GM21786 (cell line): ENCODE measurements around the gene ARL6.

Source experiments
- ATAC-seq: cut with Tn5 transposase; IDR thresholded peaks from one replicate; pipeline ENCODE4 v1.9.1; 2021; ENCODE audit not compliant: unreplicated experiment

ARL6 gene, protein sequence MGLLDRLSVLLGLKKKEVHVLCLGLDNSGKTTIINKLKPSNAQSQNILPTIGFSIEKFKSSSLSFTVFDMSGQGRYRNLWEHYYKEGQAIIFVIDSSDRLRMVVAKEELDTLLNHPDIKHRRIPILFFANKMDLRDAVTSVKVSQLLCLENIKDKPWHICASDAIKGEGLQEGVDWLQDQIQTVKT

GRCh38 chr3:97764407-97765238, at the start of gene ARL6:
ARL6 (plus strand) TSS chr3:97764758; CDS start chr3:97768108, 3,350 bp downstream.
- ATAC-seq, result peak; percentile 96

DNA sequence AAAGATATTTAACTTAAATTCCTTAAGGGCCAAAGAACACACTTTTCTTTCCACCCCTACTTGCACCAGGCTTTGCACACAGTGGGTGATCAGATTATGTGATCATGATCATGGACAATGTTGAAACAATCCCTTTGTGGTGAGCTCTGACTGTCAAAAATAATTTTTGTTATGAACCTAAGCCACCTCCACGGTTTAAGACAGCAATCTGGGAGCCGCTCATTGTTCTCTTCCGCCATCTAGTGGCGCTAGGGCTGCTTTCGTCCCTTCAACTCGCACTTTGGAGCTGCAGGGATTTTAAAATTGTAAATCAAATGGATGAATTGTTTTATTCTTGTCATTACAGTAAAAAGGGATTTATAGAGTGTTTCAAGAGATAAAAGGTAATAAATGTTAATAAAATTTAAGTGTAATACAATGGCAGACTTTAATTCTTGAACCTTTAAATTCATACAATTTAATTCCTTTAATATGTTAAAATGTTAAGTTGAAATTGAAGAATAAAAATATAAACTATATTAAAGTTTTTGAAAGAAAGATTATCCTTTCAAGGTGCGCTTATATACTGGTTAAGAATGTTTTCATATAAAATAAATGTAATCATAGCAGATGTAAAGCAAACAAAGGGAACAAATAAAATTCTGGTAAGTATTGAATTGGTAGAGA, 45.3 kb upstream of the ARL6 start:
- peak; percentile 88 for ATAC-seq

GRCh38 chr3:97720417-97720816, 44.1 kb upstream of the ARL6 start:
- no peak for ATAC-seq

- no peak for ATAC-seq
Measured at GRCh38 chr3:97721446-97721845, 43.1 kb upstream of the ARL6 start.

DNA sequence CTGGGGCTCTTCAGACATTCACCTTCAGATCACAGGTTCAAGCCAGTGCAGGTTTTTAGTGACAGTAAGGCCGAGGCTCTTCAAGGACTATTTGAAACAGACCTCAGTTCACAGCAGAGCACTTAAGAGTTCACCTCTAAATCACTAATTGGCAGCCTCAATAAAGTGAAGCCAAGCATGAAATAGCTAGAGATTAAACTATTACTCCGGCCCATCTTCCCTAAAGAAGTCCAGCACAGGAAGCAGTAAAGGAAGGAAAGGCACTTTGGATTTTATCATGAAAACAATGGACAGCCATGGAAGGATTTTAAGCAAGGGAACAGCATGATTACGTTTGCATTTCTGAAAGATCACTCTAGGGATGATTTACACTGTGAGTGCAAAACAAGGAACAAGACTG, 27.6 kb upstream of the ARL6 start:
- ATAC-seq, result no peak

DNA sequence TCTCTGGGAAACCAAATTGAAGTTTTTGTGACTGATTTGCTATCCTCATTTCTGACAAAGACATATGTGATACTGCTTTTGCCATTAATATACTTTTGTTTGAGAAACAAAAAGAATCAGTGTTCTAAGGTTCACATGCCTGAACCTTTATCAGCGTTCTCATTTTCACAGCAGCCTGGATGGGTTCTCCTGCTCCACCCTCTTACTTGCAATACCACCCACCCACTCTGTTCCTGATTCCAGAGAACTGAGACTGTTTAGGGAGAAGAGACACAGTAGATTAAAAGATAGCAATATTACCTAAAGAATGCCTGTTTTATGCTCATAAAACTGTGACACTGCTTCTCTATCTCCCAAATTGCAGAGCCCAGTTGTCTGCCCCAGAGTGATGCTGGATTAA, 25.8 kb upstream of the ARL6 start:
- no peak for ATAC-seq

- no peak for ATAC-seq
Measured at GRCh38 chr3:97742036-97742435, 22.5 kb upstream of the ARL6 start.

GRCh38 chr3:97744289-97744688, 20.3 kb upstream of the ARL6 start:
- no peak for ATAC-seq

DNA sequence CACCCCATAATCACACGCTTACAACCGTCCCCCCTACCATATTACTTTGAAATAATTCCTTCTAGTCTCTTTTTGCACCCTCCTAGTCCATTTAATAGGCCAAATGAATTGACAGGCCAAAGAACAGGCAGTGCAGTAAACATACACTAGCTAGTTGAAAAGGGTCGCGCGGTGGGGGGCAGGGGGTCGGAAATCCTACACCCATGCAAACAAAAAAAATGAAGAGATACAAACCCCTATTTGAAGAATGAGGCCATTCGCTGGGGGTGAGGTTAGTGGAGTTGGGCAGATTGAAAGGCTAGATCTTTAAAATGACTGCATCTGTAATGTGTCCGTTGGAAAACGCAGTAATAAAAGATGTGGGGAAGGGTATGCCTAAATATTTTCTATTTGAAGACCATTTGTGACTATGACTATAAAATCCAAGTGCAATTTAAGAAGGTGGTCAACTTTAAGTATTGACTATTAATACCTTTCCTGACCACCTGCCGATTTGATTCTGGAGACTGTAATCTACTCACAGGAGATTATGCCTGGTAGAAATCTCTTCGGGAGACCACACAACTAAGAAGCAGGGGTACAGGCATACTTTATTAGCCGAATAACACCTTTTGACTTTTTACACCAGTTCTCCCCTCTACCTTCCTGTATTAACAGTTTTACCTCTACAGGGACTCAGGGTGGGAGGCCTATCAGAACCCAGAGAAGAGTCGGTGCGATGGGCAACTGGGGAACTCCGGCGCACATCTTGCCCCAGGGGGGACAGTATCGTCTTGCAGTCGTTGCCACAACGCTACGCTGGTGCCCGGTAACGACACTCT, 762 bp upstream of the ARL6 start:
- peak; percentile 0 for ATAC-seq

DNA sequence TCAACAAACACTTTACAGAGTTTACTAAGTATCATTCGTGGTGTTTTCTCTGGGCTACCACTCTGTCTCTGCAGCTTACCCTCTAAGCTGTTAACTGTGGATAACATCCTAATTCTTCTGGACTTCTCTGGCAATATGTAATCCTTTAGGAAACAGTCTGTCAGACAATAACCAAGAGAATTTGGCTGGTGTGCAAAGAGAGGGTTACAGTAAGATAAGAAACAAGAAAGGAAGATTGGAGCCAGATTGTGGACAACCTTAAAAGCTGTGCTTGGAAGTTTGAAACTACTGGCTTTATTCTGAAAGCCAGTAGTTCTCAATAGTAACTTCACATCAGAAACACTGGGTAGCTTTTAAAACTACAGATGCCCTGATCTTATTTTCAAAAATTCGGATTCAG, 778 bp downstream of the ARL6 start:
- no peak for ATAC-seq

- ATAC-seq, result no peak
Measured at GRCh38 chr3:97772926-97773325, 8.4 kb downstream of the ARL6 start.

GRCh38 chr3:97778152-97778551, 13.6 kb downstream of the ARL6 start:
- no peak for ATAC-seq

- peak; percentile 65 for ATAC-seq
Measured at GRCh38 chr3:97793420-97794019, 29.0 kb downstream of the ARL6 start.

DNA sequence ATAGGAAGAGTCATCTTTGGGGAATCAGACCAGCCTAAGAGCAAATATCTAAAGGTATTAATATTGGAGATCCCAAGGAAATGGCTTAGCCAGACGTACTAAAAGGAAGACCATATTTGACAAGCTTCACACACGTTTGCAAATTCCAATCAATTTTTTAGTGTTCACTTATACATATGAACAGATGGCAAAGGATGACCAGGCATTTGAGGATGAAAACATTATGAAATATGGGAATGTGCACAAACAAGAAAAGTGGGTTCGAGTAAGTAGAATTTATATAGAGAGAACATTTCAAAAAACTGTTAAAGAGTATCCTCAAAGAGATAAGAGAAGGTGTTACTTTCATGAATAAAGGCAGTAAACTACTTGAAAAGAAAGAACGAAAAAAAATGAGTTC, 31.4 kb downstream of the ARL6 start:
- ATAC-seq, result no peak

DNA sequence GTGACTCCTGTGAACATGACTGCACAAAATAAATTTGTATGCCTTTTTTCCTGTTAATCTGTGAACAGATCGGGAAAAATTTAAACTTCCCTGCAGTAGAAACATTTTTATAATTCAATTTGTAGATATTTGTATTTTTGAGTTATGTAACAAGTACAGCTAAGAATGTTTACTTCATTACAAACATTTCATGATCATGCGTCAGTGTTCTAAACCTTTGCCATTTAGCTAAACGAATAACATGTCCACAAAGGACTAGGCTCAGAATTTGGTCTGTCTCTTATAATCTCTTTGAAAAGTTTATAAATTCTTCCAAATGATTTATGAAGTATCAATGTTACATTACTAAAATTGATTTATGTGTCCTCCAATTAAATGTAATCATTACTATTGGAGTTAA, 39.9 kb downstream of the ARL6 start:
- ATAC-seq, result no peak

DNA sequence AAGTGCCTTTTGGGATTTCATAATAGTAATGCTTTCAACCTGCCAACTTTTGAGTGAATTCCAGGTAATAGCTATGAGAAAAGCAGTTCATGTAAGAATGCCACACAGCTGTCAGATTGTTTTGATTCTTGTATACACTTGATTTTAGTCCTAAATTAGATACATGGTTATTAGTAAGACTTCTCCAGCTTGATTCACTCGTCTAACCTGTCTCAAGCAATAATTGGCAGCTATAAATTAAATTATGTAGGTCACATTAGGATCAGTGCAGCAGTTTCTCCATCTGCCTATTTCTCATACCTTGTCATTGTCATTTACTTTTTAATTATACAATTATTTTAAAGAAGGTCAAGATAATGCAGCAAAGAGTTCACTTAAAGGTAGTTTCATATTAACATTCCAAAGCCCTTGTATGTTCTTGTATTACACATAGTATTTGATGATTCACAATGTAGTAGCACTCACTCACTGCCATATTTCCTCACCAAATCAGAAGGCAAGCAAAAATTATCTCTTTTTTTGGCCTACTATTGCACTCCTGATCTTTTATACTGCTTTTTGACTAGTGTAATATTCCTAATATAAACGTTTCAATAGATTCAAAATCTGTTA, 46.3 kb downstream of the ARL6 start:
- ATAC-seq, result no peak

DNA sequence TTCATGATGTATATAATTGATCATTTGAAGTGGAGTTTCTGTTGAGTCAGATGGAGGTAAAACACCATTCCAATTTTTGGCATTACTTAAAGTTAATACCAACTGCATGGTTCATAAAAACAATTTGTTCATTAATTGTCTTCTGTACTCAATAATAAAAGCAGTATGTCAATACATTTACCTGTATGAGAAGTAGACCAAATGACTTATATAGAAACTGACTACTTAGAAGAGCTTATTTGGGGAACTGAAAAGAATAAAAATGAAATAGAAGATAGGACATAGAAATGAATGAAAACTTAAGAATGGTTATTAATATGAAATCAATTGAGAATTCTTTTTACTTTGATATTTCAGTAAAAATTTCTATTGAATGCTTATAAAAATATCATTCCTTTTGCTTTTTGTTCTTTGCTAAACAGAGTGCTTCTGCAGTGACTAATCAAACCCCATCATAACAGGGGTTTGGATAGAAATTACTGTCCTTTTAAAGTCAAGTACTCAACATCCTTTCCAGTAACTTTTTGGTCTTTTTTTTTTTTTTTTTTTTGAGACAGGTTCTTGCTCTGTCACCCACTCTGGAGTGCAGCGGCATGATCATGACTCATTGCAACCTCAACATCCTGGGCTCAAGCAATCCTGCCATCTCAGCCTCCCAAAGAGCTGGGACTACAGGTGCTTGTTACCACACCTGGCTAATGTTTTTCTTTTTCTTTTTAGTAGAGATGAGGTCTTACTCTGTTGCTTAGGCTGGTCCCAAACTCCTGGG, 50.8 kb downstream of the ARL6 start:
- ATAC-seq, result peak; percentile 57

GRCh38 chr3:97816811-97817210, 52.3 kb downstream of the ARL6 start:
- ATAC-seq, result no peak

DNA sequence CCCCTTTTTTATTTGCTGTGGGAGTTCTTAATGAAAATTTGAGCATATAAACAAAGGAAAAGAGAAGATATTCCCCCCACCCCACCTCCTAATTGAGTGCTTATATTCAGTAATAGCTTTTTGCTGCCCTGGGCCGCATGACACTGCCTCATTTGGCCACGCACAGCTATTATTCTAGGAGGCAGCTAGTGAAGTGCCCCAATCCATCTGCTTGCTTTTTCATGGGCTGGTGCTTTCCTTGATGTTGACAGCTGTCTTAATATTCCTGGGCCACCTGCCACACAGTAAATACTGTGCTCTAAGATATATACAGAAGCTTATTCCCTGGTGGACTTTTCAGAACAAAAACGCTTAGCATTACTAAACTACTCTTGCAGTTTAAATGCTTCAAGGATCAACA, 53.4 kb downstream of the ARL6 start:
- no peak for ATAC-seq

DNA sequence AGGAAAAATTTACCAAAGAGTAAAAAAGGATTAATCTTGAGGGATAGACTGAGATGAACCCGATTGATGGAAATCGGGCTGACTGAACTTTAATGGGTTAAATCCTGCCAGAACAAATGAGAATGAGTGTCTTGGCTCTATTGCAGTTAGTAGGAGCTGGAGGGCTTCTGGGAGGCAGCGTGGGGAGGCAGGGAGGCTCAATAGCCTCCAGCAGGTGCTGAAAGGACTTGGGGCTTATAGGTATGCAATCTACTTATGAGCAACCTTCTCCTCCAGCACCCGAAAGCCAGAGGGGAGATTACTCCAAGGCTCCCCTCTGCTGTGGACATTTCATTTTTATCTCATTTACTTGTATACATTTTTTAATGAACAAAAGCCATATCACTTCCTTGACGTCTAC, 56.2 kb downstream of the ARL6 start:
- no peak for ATAC-seq
